Skeletal muscle satellite cell (primary cell): ENCODE measurements around the gene CELF5.

Source experiments
- H3K27me3 ChIP-seq: 2 replicates; pipeline ENCODE4 v1.7.0; 2013; ENCODE audit warnings: low read length; ENCODE audit not compliant: control insufficient read depth, insufficient read depth
- H3K36me3 ChIP-seq: 2 replicates; pipeline ENCODE4 v1.7.0; 2013; ENCODE audit warnings: mild to moderate bottlenecking, control low read depth, low read length; ENCODE audit not compliant: insufficient read depth
- H3K4me1 ChIP-seq: 2 replicates; pipeline ENCODE4 v1.7.0; 2013; ENCODE audit warnings: low read length; ENCODE audit not compliant: control insufficient read depth, insufficient read depth
- H3K4me2 ChIP-seq: 2 replicates; pipeline ENCODE4 v1.7.0; 2013; ENCODE audit warnings: mild to moderate bottlenecking, low read length
- H3K4me3 ChIP-seq: 2 replicates; pipeline ENCODE4 v1.7.0; 2013; ENCODE audit warnings: low read length
- H3K9ac ChIP-seq: 2 replicates; pipeline ENCODE4 v1.7.0; 2013; ENCODE audit warnings: mild to moderate bottlenecking, low read depth, low read length, moderate library complexity
- H3K9me3 ChIP-seq: replicated peaks from 2 replicates; pipeline ENCODE4 v1.7.0; 2013; ENCODE audit warnings: mild to moderate bottlenecking, control low read depth, low read length

CELF5 gene

DNA sequence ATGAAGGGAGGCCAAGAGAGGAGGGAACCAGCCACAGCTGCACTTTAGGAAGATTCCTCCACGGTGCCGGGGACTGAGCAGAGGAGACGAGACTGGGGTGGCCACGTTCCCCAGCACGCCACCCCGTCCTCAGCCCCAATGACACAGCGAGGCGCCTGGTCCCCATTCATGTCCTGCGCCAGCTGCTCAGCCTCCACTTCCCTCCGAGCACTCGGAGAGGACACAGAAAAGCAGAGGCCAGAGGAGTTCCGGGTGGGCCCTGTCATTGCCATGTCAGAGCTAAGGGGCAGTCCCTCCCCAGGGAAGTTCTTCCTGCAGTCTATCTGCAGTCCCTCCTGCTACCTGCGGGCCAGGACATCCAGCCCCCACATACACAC, 88.7 kb downstream of the CELF5 start:
- Histone ChIP-seq H3K9ac (no peak overlapping the region), H3K4me1 (no peaks in the 10 kb centered on the region), H3K4me2 (no peak overlapping the region), H3K4me3 (no peak overlapping the region), H3K27me3 (peaks cover 51% of the 10 kb centered on the region), H3K9me3 (no peaks in the 10 kb centered on the region), H3K36me3 (no peaks in the 10 kb centered on the region)

DNA sequence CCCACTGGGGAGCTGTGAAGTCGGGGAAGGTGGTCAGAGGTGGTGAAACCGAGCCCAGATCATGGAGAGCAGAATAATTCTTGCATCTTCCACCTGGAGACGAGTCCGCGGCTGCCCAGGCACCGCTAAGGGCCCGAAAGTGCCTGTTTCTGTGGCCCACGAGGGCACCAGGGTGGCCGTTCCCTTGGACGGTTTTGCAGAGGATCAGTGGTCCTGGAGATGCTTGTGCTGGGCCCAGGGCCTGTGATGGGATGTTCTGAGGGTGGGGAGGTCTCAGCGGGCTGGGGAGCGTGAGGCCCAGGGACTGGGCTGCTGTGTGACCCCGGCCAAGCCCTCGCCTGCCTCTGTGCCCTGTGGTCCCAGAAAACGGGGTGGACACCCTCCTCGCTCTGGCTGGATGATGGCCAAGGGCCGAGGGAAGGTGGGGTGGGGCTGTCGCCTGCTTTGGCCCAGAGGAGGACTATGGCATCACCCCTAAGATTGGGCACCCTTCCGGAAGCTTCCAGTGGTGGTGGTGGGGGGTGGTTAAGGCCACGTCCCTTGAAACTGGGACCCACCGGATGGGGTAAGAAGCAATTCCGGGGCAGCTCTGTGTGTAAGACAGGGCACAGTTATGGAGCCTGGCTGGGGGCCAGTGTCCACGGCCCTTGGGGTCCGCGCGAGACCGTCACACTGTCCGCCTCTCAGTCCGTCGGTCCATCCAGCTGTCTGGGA, 90.7 kb downstream of the CELF5 start:
- H3K4me3 ChIP-seq = no peak overlapping the region
- H3K27me3 ChIP-seq = peaks cover 45% of the 10 kb centered on the region
- H3K4me1 ChIP-seq = no peaks in the 10 kb centered on the region
- no peak overlapping the region for H3K4me2 ChIP-seq
- no peaks in the 10 kb centered on the region for H3K9me3 ChIP-seq
- no peak overlapping the region for H3K9ac ChIP-seq
- H3K36me3 ChIP-seq = no peaks in the 10 kb centered on the region

DNA sequence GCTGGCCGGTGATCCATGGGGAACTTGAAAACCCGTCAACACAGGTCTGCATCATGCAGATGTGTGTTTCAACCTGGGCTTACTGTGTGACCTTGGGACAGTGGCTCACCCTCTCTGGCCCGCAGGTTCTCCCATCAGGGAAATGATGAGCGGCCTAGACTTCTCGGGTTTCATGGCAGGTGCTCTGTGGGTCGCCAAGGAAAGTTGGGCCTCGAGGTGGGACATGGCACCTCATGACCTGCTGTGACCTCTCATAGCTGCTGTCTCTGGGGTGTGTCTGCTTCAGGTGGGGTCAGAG, 91.2 kb downstream of the CELF5 start:
- H3K4me2 ChIP-seq = no peak overlapping the region
- H3K4me1 ChIP-seq = no peaks in the 10 kb centered on the region
- no peak overlapping the region for H3K4me3 ChIP-seq
- H3K9me3 ChIP-seq = no peaks in the 10 kb centered on the region
- H3K9ac ChIP-seq = no peak overlapping the region
- H3K36me3 ChIP-seq = no peaks in the 10 kb centered on the region
- H3K27me3 ChIP-seq = peaks cover 47% of the 10 kb centered on the region

DNA sequence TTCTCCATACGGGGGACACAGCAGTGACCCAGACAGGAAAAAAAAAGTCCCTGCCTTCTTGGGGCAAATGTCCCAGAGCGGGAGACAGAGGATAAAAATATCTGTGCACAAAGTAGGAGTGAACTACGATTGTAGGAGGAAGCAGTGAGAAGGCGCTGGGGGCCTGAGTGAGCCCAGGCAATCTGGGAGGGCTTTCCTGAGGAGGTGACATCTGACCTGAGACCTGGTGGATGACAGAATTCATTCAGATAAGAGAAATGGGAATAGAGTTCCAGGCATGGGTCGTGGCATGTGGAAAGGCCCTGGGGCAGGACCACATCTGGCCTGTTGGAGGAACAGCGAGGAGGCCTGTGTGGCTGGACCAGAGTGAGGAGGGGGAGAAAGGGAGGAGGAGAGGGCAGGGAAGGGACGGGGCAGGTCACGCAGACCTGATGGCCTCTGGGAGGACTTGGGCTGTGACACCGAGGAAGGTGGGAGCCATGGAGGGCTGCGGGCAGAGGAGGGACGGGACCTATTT, 91.7 kb downstream of the CELF5 start:
- Histone ChIP-seq H3K4me2 (no peak overlapping the region), H3K27me3 (peaks cover 51% of the 10 kb centered on the region), H3K4me1 (no peaks in the 10 kb centered on the region), H3K9me3 (no peaks in the 10 kb centered on the region), H3K36me3 (no peaks in the 10 kb centered on the region), H3K9ac (no peak overlapping the region), H3K4me3 (no peak overlapping the region)

DNA sequence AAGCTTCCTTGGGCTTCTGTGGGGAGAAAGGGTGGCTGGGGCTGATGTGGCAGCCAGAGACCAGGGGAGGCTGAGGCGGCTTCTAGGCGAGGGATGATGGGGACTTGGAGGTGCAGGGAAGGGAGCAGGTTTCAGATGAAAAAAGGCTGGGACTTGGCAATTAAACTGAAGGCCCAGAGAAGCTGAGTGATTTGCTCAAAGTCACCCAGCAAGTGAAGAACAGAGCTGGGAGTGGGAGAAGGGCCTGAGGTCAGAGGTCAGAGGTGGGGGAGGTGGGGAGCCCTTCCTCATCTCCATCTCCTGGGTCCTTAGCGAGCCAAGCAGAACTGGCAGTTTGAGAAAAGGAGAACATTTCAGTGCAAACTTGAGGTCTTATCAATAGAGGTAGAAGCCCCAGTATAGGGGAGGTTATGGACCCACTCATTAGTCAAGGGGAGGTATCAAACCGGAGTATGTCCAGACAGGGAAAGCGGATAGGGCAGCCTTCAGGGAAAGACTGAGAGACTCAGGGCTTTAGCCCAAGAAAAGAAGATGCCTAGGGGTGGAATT, 92.3 kb downstream of the CELF5 start:
- peaks cover 51% of the 10 kb centered on the region for H3K27me3 ChIP-seq
- H3K9me3 ChIP-seq = no peaks in the 10 kb centered on the region
- no peaks in the 10 kb centered on the region for H3K4me1 ChIP-seq
- no peak overlapping the region for H3K9ac ChIP-seq
- no peak overlapping the region for H3K4me2 ChIP-seq
- H3K4me3 ChIP-seq = no peak overlapping the region
- no peaks in the 10 kb centered on the region for H3K36me3 ChIP-seq

DNA sequence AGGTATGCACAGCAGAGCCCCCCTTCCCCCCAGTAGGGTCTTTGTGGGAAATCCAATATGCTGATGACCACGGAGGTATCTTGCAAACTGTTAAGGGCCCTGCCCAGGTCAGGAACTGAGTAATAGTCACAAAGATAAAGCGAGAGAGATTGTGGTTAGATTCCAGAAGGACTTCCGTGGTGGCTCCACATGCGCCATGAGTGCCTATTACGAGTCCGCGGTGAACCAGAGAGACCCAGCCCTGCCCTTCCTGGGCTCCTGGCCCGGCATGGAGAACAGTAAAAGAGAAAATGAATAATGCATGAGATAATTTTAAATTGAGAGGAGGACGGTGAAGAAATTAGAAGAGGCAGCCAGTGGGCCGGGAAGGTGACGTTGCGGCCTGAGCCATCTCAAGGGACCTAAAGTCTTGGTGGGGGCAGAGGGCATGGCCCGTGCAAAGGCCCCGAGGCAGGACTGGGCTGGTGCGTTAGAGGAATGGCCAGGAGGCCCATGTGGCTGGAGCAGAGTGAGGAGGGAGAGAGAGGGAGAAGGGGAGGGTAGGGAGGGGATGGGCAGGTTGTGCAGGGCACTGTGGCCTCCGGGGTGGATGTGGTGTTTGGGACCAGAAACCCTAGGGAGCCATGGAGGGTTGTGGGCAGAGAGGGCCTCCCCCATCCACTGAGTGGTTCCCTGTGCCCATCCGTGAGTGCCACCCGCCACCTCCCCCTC, 95.3 kb downstream of the CELF5 start:
- Histone ChIP-seq H3K4me3 (no peak overlapping the region), H3K9me3 (no peaks in the 10 kb centered on the region), H3K27me3 (peaks cover 48% of the 10 kb centered on the region), H3K4me1 (no peaks in the 10 kb centered on the region), H3K4me2 (no peak overlapping the region), H3K36me3 (no peaks in the 10 kb centered on the region), H3K9ac (no peak overlapping the region)

DNA sequence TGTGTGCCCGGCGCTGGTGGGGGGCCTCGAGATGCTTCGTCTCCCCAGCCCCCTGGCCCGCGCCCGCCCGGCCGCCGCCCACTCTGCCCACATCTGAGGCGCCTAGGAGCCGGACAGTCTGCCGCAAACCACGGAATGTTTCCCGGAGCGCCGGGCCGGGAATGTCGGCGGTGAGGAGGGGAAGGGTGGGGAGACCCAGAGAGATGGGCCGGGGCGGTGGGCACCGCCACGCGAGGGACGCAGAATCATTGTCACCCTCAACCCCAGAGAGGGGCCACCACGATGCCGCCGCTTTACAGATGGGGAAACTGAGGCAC, 95.9 kb downstream of the CELF5 start:
- no peaks in the 10 kb centered on the region for H3K36me3 ChIP-seq
- H3K9me3 ChIP-seq = no peaks in the 10 kb centered on the region
- no peaks in the 10 kb centered on the region for H3K4me1 ChIP-seq
- H3K4me3 ChIP-seq = no peak overlapping the region
- H3K4me2 ChIP-seq = no peak overlapping the region
- no peak overlapping the region for H3K9ac ChIP-seq
- H3K27me3 ChIP-seq = peaks cover 45% of the 10 kb centered on the region

DNA sequence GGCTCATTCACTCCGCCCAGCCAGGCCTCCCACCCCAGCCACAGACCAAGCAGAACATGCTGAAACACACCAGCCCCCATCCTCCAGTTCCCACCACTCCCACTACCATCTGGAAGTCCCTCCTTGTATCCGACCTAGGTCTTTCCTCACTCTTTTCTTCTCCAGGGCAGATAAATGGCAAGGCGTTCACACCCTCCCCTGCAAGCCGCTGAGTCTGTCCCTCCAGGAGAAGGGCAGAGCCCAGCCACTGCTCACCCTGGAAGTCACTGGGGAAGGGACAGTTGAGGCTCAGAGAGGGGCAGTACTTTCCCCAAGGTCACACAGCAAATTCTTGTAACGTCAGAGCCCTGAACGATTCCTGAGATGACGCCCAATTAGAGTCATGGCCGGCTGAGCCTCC, 96.4 kb downstream of the CELF5 start:
- Histone ChIP-seq H3K27me3 (peaks cover 43% of the 10 kb centered on the region), H3K4me3 (no peak overlapping the region), H3K9me3 (no peaks in the 10 kb centered on the region), H3K4me1 (no peaks in the 10 kb centered on the region), H3K36me3 (no peaks in the 10 kb centered on the region), H3K4me2 (no peak overlapping the region), H3K9ac (no peak overlapping the region)

DNA sequence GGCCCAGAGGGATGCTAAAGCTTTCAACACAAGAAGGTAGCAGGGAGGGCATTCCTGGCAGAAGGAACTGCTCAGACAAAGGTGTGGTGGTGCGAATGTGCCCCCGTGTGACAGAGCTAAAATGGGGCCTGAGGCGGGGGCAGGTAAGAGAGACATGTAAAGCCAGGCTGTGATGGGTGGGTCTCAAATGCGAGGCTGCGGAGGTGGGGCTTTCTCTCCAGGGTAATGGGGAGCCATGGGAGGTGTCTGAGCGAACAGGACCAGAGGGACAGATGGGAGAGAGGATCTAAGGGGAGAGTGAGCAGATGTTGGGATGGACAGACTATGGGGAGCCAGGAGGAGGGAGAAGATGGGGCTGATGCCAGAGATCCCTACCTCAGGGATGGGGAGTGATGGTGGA, 97.2 kb downstream of the CELF5 start:
- Histone ChIP-seq H3K36me3 (no peaks in the 10 kb centered on the region), H3K4me3 (no peak overlapping the region), H3K27me3 (peaks cover 39% of the 10 kb centered on the region), H3K9me3 (no peaks in the 10 kb centered on the region), H3K4me2 (no peak overlapping the region), H3K4me1 (no peaks in the 10 kb centered on the region), H3K9ac (no peak overlapping the region)

DNA sequence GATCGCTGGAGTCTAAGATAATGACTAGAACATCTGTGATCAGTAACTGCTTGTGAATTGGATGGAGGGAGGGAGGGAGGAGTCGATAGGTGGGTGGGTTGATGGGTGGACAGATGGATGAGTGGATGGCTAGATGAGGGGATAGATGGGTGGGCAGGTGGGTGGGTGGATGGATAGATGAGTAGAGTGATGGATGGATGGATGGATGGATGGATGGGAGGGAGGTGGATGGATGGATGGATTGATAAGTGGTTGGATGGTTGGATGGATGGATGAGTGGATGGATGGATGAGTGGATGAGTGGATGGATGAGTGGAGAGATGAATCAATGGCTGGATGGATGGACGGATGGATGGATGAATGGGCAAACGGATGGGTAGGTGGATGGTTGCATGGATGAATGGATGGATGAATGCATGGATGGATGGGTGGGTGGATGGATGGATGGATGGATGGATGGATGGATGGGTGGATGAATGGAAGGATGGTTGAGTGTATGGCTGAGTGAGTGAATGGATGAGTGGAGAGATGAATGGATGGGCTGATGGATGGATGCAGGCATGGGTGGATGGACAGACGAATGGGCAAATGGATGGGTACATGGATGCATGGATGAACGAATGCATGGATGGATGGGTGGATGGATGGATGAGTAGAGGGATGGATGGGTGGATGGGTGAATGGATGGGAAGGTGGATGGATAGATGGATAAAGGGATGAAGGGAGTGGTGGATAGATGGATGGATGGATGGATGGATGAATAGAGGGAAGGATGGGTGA, 97.9 kb downstream of the CELF5 start:
- Histone ChIP-seq H3K9ac (no peak overlapping the region), H3K9me3 (no peaks in the 10 kb centered on the region), H3K27me3 (peaks cover 35% of the 10 kb centered on the region), H3K4me2 (no peak overlapping the region), H3K4me1 (no peaks in the 10 kb centered on the region), H3K36me3 (no peaks in the 10 kb centered on the region), H3K4me3 (no peak overlapping the region)

DNA sequence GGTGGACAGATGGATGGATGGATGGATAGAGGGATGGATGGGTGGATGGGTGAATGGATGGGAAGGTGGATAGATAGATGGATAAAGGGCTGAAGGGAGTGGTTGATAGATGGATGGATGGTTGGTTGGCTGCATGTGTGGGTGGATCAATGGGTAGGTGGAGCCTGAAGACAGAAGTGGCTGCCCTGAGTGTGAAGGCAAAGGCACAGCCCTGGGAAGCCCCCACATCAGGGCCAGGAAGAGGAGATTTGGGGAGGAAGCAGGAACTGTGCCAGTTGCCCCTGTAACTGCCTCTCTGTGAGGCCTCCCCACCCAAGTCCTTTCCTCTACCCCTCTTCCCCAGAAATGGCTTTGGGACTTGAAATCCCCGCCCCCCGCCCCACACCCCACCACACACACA, 98.6 kb downstream of the CELF5 start:
- Histone ChIP-seq H3K9me3 (no peaks in the 10 kb centered on the region), H3K4me1 (no peaks in the 10 kb centered on the region), H3K36me3 (no peaks in the 10 kb centered on the region), H3K27me3 (peaks cover 35% of the 10 kb centered on the region), H3K9ac (no peak overlapping the region), H3K4me2 (no peak overlapping the region), H3K4me3 (no peak overlapping the region)
